GM23338 (cell line): ENCODE measurements around the gene PPP1R27. TPM values are rescaled to one million over a fixed set of nuclear protein-coding genes. Genes with fewer than 3 reads are reported as not detected.
A peak's percentile ranks its signal among the peaks of the same experiment; 100 is the strongest.

Experiments
- ATAC-seq: fragments of 200-7000 bp; cut with Tn5 transposase; 3 replicates; pipeline ENCODE4 v1.9.1; 2020
- DNase-seq: peaks from one replicate; pipeline ENCODE4 v3.0.0-alpha.2; 2015; ENCODE audit warnings: low spot score
- H2AFZ ChIP-seq: fragments of 200-600 bp; sonication (generic); 2 replicates; pipeline ENCODE4 v1.8.0; 2016; ENCODE audit warnings: antibody characterized with exemption, mild to moderate bottlenecking, moderate library complexity
- H3F3A ChIP-seq: fragments of 200-600 bp; sonication (generic); replicated peaks from 2 replicates; pipeline ENCODE4 v1.8.0; 2017; ENCODE audit warnings: antibody characterized with exemption, mixed run types, low read depth
- H3K27ac ChIP-seq: fragments of 200-600 bp; sonication (generic); 2 replicates; pipeline ENCODE4 v1.6.1; 2016; ENCODE audit warnings: low read depth
- H3K27me3 ChIP-seq: fragments of 200-600 bp; sonication (generic); 2 replicates; pipeline ENCODE4 v1.8.0; 2016; ENCODE audit warnings: mild to moderate bottlenecking, mixed run types, moderate library complexity; ENCODE audit not compliant: insufficient read depth
- H3K36me3 ChIP-seq: fragments of 200-600 bp; sonication (generic); 2 replicates; pipeline ENCODE4 v1.8.0; 2016; ENCODE audit warnings: mild to moderate bottlenecking; ENCODE audit not compliant: insufficient read depth
- H3K4me1 ChIP-seq: fragments of 200-600 bp; sonication (generic); 2 replicates; pipeline ENCODE4 v1.8.0; 2016; ENCODE audit warnings: mild to moderate bottlenecking, moderate library complexity; ENCODE audit not compliant: insufficient read depth
- H3K4me2 ChIP-seq: fragments of 200-600 bp; sonication (generic); 2 replicates; pipeline ENCODE4 v1.7.1; 2017; ENCODE audit warnings: mixed run types
- H3K4me3 ChIP-seq: fragments of 200-600 bp; sonication (generic); 2 replicates; pipeline ENCODE4 v1.6.1; 2016; ENCODE audit warnings: mixed run types
- H3K79me2 ChIP-seq: fragments of 200-600 bp; sonication (generic); replicated peaks from 2 replicates; pipeline ENCODE4 v1.8.0; 2017; ENCODE audit warnings: mild to moderate bottlenecking; ENCODE audit not compliant: insufficient read depth
- H3K9me2 ChIP-seq: fragments of 200-600 bp; sonication (generic); 2 replicates; pipeline ENCODE4 v1.8.0; 2017; ENCODE audit not compliant: insufficient read depth
- H4K20me1 ChIP-seq: fragments of 200-600 bp; sonication (generic); replicated peaks from 2 replicates; pipeline ENCODE4 v1.8.0; 2017; ENCODE audit warnings: mild to moderate bottlenecking; ENCODE audit not compliant: insufficient read depth
- H3K27ac Mint-ChIP-seq: 2 replicates; pipeline ENCODE4 v1.8.0; 2020; ENCODE audit warnings: inconsistent platforms, mild to moderate bottlenecking, moderate library complexity, mixed read lengths
- H3K27me3 Mint-ChIP-seq: 3 replicates; pipeline ENCODE4 v1.8.0; 2022; ENCODE audit warnings: low read depth, mild to moderate bottlenecking, moderate library complexity, mixed read lengths, inconsistent platforms; ENCODE audit not compliant: insufficient read depth, poor library complexity
- H3K36me3 Mint-ChIP-seq: 3 replicates; pipeline ENCODE4 v1.8.0; 2021; ENCODE audit warnings: low read depth, mild to moderate bottlenecking, inconsistent platforms, moderate library complexity, mixed read lengths
- H3K4me1 Mint-ChIP-seq: 3 replicates; pipeline ENCODE4 v1.8.0; 2020; ENCODE audit warnings: mild to moderate bottlenecking, inconsistent platforms, mixed read lengths
- H3K4me3 Mint-ChIP-seq: 3 replicates; pipeline ENCODE4 v1.8.0; 2021; ENCODE audit warnings: moderate library complexity, mild to moderate bottlenecking, inconsistent platforms, mixed read lengths
- H3K9me3 Mint-ChIP-seq: 3 replicates; pipeline ENCODE4 v1.8.0; 2020; ENCODE audit warnings: moderate library complexity, mild to moderate bottlenecking, inconsistent platforms, mixed read lengths
- CREB1 ChIP-seq: fragments of 250-450 bp; sonication (Bioruptor Pico); IDR thresholded peaks from 2 replicates; pipeline ENCODE4 v1.5.0; 2020; ENCODE audit warnings: low read depth, mild to moderate bottlenecking, moderate library complexity
- CTCF ChIP-seq, 2 experiments: fragments of 200-600 bp in 1 of 2; sonication (generic) in 1 of 2; conservative IDR thresholded peaks; 2 replicates each; pipeline versions ENCODE4 v1.5.1 to v1.6.1; 2016 to 2017; ENCODE audit warnings: antibody characterized with exemption in 2 of 2, low read depth in 2 of 2, mild to moderate bottlenecking in 2 of 2, moderate library complexity in 1 of 2
- ETS1 ChIP-seq: IDR thresholded peaks from 2 replicates; pipeline ENCODE4 v1.6.1; 2016; ENCODE audit warnings: antibody characterized with exemption
- EZH2 ChIP-seq: fragments of 200-600 bp; sonication (generic); IDR thresholded peaks from one replicate; pipeline ENCODE4 v1.8.0; 2017; ENCODE audit warnings: antibody characterized with exemption, mild to moderate bottlenecking, low read depth; ENCODE audit not compliant: unreplicated experiment
- EZH2phosphoT487 ChIP-seq: fragments of 200-600 bp; sonication (generic); IDR thresholded peaks from one replicate; pipeline ENCODE4 v1.8.1; 2018; ENCODE audit warnings: antibody characterized with exemption; ENCODE audit not compliant: unreplicated experiment
- JUNB ChIP-seq: IDR thresholded peaks from one replicate; pipeline ENCODE4 v1.6.1; 2016; ENCODE audit warnings: antibody characterized with exemption; ENCODE audit not compliant: unreplicated experiment
- NANOG ChIP-seq: IDR thresholded peaks from 2 replicates; pipeline ENCODE4 v1.6.1; 2016; ENCODE audit warnings: antibody characterized with exemption, borderline replicate concordance
- POLR2AphosphoS5 ChIP-seq: IDR thresholded peaks from 2 replicates; pipeline ENCODE4 v1.6.1; 2016; ENCODE audit warnings: antibody characterized with exemption, low read depth
- REST ChIP-seq: IDR thresholded peaks from one replicate; pipeline ENCODE4 v1.6.1; 2018; ENCODE audit warnings: antibody characterized with exemption; ENCODE audit not compliant: unreplicated experiment
- STAT1 ChIP-seq: IDR thresholded peaks from one replicate; pipeline ENCODE4 v1.6.1; 2016; ENCODE audit warnings: antibody characterized with exemption; ENCODE audit not compliant: unreplicated experiment
- ZNF114 ChIP-seq: fragments of 250-450 bp; sonication (Bioruptor Pico); IDR thresholded peaks from 2 replicates; pipeline ENCODE4 v1.5.0; 2020; ENCODE audit warnings: mild to moderate bottlenecking, moderate library complexity
- ZNF331 ChIP-seq: fragments of 250-450 bp; sonication (Bioruptor Pico); IDR thresholded peaks from 2 replicates; pipeline ENCODE4 v1.5.0; 2020; ENCODE audit warnings: low read depth, mild to moderate bottlenecking, moderate library complexity
- ZNF462 ChIP-seq: fragments of 250-450 bp; sonication (Bioruptor Pico); IDR thresholded peaks from 2 replicates; pipeline ENCODE4 v1.5.0; 2020; ENCODE audit warnings: mild to moderate bottlenecking, moderate library complexity
- polyA plus RNA-seq: library from polyadenylated mRNA; unstranded; fragments of >200 nt; fragmentation: Nextera tagmentation; extraction: Ambion mirVana; gene quantifications from 2 replicates; pipeline ENCODE4 v1.2.1, GENCODE V29; 2016
- total RNA-seq: library from RNA; depleted of rRNA; stranded (reverse); fragments of >200 nt; shearing (Covaris generic); gene quantifications from 2 replicates; pipeline ENCODE4 v1.2.3, GENCODE V29; 2014

The PPP1R27 gene
- total and polyA plus RNA-seq, 2 experiments from 2014 or later: 0.65 TPM; not detected in 1

GRCh38 chr17:81840826-81841778, 6.3 kb upstream of the PPP1R27 start:
- Mint-ChIP-seq H3K9me3 (no peaks in the 10 kb centered on the region), H3K27me3 (no peaks in the 10 kb centered on the region), H3K36me3 (peaks cover 20% of the 10 kb centered on the region), H3K27ac (no peak overlapping the region), H3K4me3 (no peak overlapping the region), H3K4me1 (peaks cover 2% of the 10 kb centered on the region; the same call in 1 of the 3 replicates)
- Histone ChIP-seq H3K4me1 (no peaks in the 10 kb centered on the region), H3K4me3 (no peak overlapping the region), H3K36me3 (0 out of 2 replicates have a peak, but pooled peaks cover 7% of the 10 kb centered on the region), H3K27ac (no peak overlapping the region), H3F3A (0 out of 2 replicates have a peak, but pooled peaks cover 5% of the 10 kb centered on the region), H2AFZ (no peak overlapping the region), H4K20me1 (peaks cover 6% of the 10 kb centered on the region; the same call in 1 of the 2 replicates), H3K27me3 (no peaks in the 10 kb centered on the region), H3K4me2 (no peak overlapping the region), H3K9me2 (no peaks in the 10 kb centered on the region), H3K79me2 (no peaks in the 10 kb centered on the region)
- peak; percentile 36 for ATAC-seq
- peak; percentile 37 for DNase-seq
- no peak for TF ChIP-seq ZNF462 (CRISPR knock-in tag)
- no peak for TF ChIP-seq REST
- no peak for TF ChIP-seq EZH2phosphoT487
- no peak for TF ChIP-seq CTCF (conservative IDR thresholded peaks at IDR 0.05; ENCODE audit: low read depth in 2 of 2)
- TF ChIP-seq ETS1: no peak
- no peak for TF ChIP-seq EZH2
- no peak for TF ChIP-seq ZNF331 (CRISPR knock-in tag)
- no peak for TF ChIP-seq NANOG
- TF ChIP-seq ZNF114 (CRISPR knock-in tag): no peak
- TF ChIP-seq CREB1 (CRISPR knock-in tag): no peak
- no peak for TF ChIP-seq STAT1
- TF ChIP-seq POLR2AphosphoS5: no peak
- no peak for TF ChIP-seq JUNB
